Lung (tissue), 12 donors: ENCODE results near the gene IGFBP7. TPM values are rescaled to one million over a fixed set of nuclear protein-coding genes. Genes with fewer than 3 reads are reported as not detected.

Experiments used
- ATAC-seq: fragments of 200-7000 bp; cut with Tn5 transposase; one replicate; pipeline ENCODE4 v1.9.1; 2020; ENCODE audit warnings: moderate number of reproducible peaks; ENCODE audit not compliant: insufficient read depth, low FRiP score
- DNase-seq, 3 donors: peaks; one replicate each; pipeline ENCODE4 v3.0.0-alpha.2; 2013 to 2017
- H3K27ac ChIP-seq, 2 donors: one replicate each; pipeline ENCODE4 v1.5.1; 2013; ENCODE audit warnings: mild to moderate bottlenecking in 2 of 2, moderate library complexity in 2 of 2, control low read depth in 1 of 2, inconsistent platforms in 1 of 2, low read depth in 1 of 2, low read length in 1 of 2
- H3K27me3 ChIP-seq, 3 donors: one replicate each; pipeline ENCODE4 v1.5.1; 2013; ENCODE audit warnings: low read length in 2 of 3; ENCODE audit not compliant: control insufficient read depth in 3 of 3, insufficient read depth in 3 of 3
- H3K36me3 ChIP-seq, 4 donors: one replicate each; pipeline ENCODE4 v1.5.1; 2013; ENCODE audit warnings: low read length in 4 of 4, mild to moderate bottlenecking in 1 of 4, moderate library complexity in 1 of 4; ENCODE audit not compliant: control insufficient read depth in 4 of 4, insufficient read depth in 4 of 4
- H3K4me1 ChIP-seq, 5 donors: one replicate each; pipeline ENCODE4 v1.5.1; 2013; ENCODE audit warnings: low read length in 5 of 5, mild to moderate bottlenecking in 2 of 5, moderate library complexity in 1 of 5; ENCODE audit not compliant: control insufficient read depth in 5 of 5, insufficient read depth in 5 of 5
- H3K4me3 ChIP-seq: one replicate; pipeline ENCODE4 v1.5.1; 2013; ENCODE audit warnings: mild to moderate bottlenecking, control low read depth, moderate library complexity
- H3K9ac ChIP-seq, 2 donors: one replicate each; pipeline ENCODE4 v1.5.1; 2013; ENCODE audit warnings: low read length in 2 of 2, control low read depth in 1 of 2; ENCODE audit not compliant: insufficient read depth in 1 of 2
- H3K9me3 ChIP-seq, 4 donors: one replicate each; pipeline ENCODE4 v1.5.1; 2013; ENCODE audit warnings: low read length in 3 of 4, mild to moderate bottlenecking in 1 of 4, moderate library complexity in 1 of 4; ENCODE audit not compliant: control insufficient read depth in 4 of 4, insufficient read depth in 3 of 4
- WGBS, 2 donors: extraction: QIAGEN DNeasy Blood & Tissue Kit; methylation state at CpG; one replicate each; pipeline ENCODE4 v1.1.7; 2013; 5-methylcytosine and 5-hydroxymethylcytosine counted together
- polyA plus RNA-seq, 2 donors: library from polyadenylated mRNA; stranded (reverse); fragments of 200-250 nt; gene quantifications; one replicate each; pipeline ENCODE4 v1.2.1, GENCODE V29; 2013
- total RNA-seq, 2 donors: library from RNA; depleted of rRNA in 1 of 2; stranded (reverse); fragments of >200 nt in 1 of 2; gene quantifications; one replicate each; pipeline ENCODE4 v1.2.1, GENCODE V29; 2014 to 2021
- TF ChIP-seq, protein P1 (sequence below): IDR thresholded peaks from 2 replicates; pipeline ENCODE4 v1.5.1; 2012; ENCODE audit warnings: mild to moderate bottlenecking; ENCODE audit errors: control extremely low read depth, extremely low read depth
- donor health status: control.
- donor health status: control.
- donor health status: Bipolar disorder and iron deficiency.
- donor health status: healthy.
- donor health status: DM: yes; HTN: yes; CAD: no.

The IGFBP7 gene
- total and polyA plus RNA-seq, 4 donors, result 212 to 517 (median 399) TPM

DNA sequence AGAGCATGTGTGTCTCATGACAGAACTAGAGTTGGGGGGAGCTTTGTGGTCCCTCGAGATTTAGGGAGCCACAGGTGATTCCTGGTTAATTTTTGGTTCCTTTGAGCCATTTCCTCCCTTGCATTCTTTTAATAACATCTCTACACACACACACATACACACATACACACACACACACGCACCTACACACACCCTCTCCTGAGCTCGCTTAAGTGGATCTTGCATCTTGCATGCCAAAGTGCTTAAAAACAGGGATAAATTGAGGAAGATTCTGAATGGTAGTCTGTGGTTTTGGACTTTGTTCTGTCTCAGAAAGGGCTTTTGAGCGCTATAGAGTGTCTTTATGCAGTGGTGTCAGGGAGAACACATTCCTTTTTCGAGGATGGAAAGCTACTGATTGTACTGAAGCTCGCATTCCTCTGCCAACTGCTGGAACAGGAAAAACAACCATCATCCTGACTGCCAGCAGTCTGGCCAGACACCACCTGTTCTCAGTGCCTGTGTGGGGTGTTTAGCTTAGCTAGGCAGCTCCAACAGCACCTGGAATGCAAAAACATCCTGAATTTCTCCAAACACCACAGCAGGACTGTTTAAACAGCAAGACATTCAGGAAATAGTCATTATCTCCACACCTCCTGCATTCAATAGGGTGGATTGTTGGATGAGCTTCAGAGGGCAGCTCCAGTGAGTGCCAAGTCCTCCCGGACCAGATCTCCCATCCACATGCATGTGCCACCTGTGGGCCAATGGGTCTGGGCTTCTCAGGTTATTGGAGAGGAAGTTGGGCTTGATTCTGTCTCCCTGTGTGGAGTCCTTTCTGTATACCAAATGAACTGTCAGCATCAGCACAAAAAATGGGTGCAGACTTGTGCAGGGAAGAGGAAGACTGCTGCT, 21.9 kb upstream of the IGFBP7 start:
- WGBS, 2 donors, result 40 to 69% methylated on average over 7 of the region's 7 CpGs

DNA sequence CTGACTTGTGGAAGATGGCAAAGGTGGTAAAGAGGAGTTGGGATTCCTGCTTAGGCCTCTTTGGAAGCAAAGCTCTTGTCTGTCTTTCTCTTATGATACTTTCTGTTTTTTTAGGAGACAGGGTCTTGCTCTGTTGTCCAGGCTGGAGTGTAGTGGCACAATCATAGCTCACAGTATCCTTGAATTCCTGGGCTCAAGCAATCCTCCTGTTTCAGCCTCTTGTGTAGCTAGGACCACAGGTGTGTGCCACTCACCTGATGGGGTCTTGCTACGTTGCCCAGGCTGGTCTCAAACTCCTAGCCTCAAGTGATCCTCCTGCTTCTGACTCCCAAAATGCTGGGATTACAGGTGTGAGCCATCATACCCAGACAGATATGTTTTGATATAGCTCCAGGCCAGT, 19.3 kb upstream of the IGFBP7 start:
- H3K9ac ChIP-seq, result no peak overlapping the region
- H3K4me1 ChIP-seq, result peaks cover 0 to 14% (median 3%) of the 10 kb centered on the region in 5 donors
- H3K9me3 ChIP-seq, result peaks cover 0 to 8% (median 0%) of the 10 kb centered on the region in 4 donors
- WGBS, 2 donors, result 83 to 88% methylated on average over 1 of the region's 1 CpG
- TF ChIP-seq, protein P1, sequence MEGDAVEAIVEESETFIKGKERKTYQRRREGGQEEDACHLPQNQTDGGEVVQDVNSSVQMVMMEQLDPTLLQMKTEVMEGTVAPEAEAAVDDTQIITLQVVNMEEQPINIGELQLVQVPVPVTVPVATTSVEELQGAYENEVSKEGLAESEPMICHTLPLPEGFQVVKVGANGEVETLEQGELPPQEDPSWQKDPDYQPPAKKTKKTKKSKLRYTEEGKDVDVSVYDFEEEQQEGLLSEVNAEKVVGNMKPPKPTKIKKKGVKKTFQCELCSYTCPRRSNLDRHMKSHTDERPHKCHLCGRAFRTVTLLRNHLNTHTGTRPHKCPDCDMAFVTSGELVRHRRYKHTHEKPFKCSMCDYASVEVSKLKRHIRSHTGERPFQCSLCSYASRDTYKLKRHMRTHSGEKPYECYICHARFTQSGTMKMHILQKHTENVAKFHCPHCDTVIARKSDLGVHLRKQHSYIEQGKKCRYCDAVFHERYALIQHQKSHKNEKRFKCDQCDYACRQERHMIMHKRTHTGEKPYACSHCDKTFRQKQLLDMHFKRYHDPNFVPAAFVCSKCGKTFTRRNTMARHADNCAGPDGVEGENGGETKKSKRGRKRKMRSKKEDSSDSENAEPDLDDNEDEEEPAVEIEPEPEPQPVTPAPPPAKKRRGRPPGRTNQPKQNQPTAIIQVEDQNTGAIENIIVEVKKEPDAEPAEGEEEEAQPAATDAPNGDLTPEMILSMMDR, result no peak
- H3K4me3 ChIP-seq, result no peak overlapping the region
- ATAC-seq (no peak), DNase-seq (no peak)
- no peaks in the 10 kb centered on the region for H3K27me3 ChIP-seq
- H3K27ac ChIP-seq, result no peak overlapping the region
- no peaks in the 10 kb centered on the region for H3K36me3 ChIP-seq

More for the DNA sequence above, 21.9 kb upstream of the IGFBP7 start:
- H3K27ac ChIP-seq, result no peak overlapping the region
- H3K9me3 ChIP-seq, result peaks cover 0 to 8% (median 0%) of the 10 kb centered on the region in 4 donors
- no peaks in the 10 kb centered on the region for H3K36me3 ChIP-seq
- peak; percentile 44 to 60 (median 55) for DNase-seq
- TF ChIP-seq, protein P1, result no peak
- ATAC-seq, result peak; percentile 19
- no peaks in the 10 kb centered on the region for H3K27me3 ChIP-seq
- H3K4me3 ChIP-seq, result no peak overlapping the region
- H3K9ac ChIP-seq, result no peak overlapping the region
- H3K4me1 ChIP-seq, result peaks cover 0 to 5% (median 3%) of the 10 kb centered on the region in 5 donors

DNA sequence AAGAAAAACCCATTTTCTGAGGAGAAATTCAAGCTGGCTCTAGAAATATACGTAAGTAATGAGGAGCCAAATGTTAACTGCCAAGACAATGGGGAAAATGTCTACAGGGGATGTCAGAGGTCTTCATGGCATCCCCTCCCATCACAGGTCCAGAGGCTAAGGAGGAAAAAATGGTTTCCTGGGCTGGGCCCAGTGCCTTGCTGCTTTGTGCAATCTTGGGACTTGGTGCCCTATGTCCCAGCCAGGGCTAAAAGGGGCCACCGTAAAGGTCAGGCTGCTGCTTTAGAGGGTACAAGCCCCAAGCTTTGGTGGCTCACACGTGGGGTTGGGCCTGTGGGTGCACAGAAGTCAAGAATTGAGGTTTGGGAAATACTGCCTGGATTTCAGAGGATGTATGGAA, 17.2 kb upstream of the IGFBP7 start:
- WGBS, 2 donors, result 80% methylated on average over 3 of the region's 3 CpGs
- TF ChIP-seq, protein P1, result no peak
- Histone ChIP-seq H3K27me3 (no peaks in the 10 kb centered on the region), H3K9me3 (peaks cover 0 to 8% (median under 1%) of the 10 kb centered on the region in 4 donors), H3K9ac (no peak overlapping the region), H3K36me3 (no peaks in the 10 kb centered on the region), H3K4me1 (peaks cover 0 to 21% (median 3%) of the 10 kb centered on the region in 5 donors), H3K4me3 (no peak overlapping the region), H3K27ac (no peak overlapping the region)
- no peak for ATAC-seq
- DNase-seq, result no peak
